ENCODE measurements around the gene NPAS4.
"Not testable (repeated sequence)": the region's sequence is repeated elsewhere in the genome, so short reads cannot be mapped to it uniquely, and the experiment has no call there.

Gene NPAS4

DNA sequence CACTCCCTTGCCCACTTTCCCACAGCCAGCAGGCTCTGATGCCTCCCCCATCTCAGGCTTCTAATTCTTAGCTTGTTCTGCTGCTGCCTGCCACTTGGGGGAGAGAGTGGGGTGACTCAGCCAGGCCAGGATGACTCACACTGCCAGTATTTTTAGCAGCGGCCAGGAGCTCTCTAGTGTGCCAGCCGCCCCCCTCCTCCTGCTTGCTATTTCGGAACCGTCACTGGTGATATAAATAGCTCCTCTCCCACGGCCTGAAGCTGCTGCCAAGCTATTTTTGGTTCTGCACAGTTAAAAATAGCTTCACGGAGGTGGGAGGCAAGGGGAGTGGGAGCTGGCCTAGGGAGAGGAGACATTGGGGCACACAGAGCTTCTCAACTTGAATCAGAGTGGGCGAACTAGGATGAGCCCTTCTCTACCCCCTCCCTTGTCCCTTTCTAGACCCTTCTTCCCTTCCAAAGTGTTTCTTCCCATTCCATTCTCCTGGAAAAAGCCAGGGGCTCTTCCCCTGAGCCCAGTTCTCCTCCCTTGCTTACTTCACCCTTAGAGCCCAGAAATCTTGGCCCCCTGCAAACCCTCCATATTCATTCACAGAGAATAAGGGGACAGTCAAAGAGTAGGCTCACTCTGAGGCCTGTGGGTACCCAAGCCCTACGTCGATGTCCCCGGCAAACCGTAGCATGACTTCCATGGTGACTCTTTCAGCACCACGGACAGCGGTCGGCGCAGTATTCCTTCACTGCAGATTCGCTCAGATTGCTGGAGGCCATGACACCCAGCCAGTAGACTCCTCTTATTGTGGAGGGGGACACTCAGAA lies 2.5 kb upstream of the NPAS4 start:
- peak in 8 of 14 donors; percentile 8 to 93 (median 23) for DNase-seq

GRCh38 chr11:66418986-66419308 lies 1.9 kb upstream of the NPAS4 start:
- DNase-seq, result no peak

DNA sequence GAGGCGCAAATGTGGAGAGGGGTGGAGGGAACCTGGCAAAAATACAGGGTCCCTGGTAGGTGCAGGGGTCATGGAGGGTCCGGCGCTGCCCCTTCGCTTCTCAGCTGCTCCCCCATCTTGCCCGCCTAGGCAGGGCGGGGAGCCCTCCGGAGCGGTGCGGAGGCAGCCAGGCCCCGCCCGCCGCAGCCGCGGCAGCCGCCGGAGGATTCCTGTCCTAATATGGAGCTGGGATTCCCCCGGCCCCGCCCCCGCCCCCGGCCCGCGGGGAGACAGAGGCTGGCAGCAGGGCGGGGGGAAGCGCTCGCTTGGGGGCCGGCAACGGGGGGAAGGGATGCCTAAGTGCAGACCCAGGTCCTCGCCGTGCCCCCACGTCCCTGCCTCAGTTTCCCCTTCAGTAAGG lies 1.0 kb upstream of the NPAS4 start:
- peak in 1 of 14 donors; percentile 41 for DNase-seq

DNA sequence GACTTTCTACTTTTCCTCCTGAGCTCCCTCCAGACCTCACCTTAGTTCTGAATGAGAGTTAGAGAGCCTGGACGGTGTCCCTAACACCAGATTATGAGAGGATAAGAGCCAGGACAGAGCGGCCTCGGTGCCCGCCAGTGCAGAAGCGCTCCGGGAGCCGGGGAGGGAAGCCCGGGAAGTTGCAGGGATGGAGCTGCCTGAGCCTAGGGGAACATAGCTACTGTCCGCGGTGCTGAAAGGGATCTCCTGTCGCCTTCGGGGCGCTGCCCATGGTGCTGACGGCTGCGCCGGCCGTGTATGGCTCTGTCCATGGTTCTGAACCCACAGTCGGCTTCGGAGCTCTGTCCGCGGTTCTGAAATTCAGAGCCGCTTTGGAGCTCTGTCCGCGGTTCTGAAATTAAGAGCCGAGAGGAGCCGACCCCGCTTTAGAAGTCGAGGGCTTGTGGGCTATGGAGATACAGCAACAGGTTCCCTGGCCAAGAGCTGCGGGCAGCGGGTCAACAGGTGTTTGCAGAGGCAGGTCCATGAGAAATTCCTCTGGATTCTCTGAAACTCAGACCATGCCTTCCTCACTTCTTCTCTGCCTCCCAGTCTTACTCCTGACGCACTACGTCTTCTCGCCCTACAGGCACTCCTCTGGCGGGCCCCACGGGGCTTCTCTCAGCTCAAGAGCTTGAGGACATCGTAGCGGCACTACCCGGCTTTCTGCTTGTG lies 814 bp downstream of the NPAS4 start:
- peak in 12 of 14 donors; percentile 35 to 86 (median 74) for DNase-seq

- no peak for DNase-seq
These were observed 5.5 kb downstream of the NPAS4 start for GRCh38 chr11:66426314-66426713.

DNA sequence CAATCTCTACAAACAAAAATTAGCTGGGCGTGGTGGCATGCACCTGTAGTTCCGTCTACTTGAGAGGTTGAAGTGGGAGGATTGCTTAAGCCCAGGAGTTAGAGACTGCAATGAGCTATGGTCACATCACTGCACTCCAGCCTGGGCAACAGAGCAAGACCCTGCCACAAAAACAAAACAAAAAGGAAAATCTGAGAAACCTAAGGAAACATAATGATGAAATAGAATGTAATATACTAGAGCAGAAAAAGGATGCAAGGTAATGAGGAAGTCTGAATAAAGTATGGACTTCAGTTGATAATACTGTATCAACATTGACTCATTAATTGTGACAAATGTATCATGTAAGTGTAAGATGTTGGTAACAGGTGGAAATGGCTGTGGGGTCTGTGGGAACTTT lies 8.1 kb downstream of the NPAS4 start:
- no peak for DNase-seq

DNA sequence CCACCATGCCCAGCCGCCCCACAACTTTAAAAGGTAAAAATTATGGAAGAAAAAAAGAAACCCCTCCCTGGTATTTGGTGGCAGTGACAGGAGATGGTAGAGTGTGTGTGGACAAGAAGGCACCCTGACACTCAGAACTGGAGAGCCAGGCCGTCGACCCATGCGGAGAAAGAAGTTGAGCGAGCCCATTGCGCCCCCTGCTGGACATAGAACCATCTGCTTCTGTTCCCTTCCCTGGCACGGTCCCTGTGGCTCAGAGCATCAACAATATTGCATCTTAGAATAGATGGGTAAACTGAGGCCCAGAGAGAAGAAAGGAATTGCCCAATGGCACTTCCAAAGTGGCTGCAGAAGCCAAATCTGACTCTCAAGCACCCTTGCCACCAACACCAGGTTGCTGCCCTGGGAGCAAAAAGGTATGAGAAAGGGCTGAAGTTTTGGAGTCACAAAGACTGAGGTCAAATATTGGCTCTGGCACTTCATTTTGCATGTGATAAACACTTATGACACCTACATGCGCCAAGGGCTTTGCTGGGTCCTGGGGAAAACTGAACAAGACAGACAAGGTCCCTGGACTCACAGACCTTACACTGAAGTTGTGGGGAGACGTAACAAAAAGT lies 9.3 kb downstream of the NPAS4 start:
- peak in 12 of 14 donors; percentile 2 to 77 (median 28) for DNase-seq

GRCh38 chr11:66431287-66431686 lies 10.5 kb downstream of the NPAS4 start:
- not testable (repeated sequence) for DNase-seq

- DNase-seq, result not testable (repeated sequence)
These were observed 11.1 kb downstream of the NPAS4 start for GRCh38 chr11:66431871-66432329.

GRCh38 chr11:66432597-66432996 lies 11.8 kb downstream of the NPAS4 start:
- DNase-seq, result no peak

DNA sequence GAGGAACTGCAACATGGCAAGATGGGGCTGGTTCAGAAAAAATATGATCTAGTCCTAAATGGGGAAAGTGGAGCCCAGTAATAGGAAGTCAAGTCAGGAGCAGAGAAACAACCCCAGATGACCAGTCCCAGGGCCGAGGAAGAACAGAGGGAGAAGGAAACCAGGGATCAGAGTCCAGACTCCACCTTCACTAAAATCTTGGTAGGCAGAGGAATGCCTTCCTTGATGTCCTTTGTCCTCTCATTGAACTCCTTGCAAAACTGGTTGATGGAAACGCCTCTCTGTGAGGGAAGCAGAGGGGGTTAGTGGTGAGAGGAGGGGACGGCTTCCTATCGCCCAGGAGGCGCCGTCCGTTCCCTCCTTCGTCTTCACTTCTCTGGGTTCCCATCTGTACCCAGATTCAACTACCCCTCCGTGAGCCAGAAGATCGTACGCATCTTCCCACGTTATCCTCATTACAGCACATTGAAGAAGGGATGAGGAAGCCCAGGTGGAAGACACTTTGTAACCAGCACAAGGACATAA lies 17.2 kb downstream of the NPAS4 start:
- DNase-seq, result no peak

DNA sequence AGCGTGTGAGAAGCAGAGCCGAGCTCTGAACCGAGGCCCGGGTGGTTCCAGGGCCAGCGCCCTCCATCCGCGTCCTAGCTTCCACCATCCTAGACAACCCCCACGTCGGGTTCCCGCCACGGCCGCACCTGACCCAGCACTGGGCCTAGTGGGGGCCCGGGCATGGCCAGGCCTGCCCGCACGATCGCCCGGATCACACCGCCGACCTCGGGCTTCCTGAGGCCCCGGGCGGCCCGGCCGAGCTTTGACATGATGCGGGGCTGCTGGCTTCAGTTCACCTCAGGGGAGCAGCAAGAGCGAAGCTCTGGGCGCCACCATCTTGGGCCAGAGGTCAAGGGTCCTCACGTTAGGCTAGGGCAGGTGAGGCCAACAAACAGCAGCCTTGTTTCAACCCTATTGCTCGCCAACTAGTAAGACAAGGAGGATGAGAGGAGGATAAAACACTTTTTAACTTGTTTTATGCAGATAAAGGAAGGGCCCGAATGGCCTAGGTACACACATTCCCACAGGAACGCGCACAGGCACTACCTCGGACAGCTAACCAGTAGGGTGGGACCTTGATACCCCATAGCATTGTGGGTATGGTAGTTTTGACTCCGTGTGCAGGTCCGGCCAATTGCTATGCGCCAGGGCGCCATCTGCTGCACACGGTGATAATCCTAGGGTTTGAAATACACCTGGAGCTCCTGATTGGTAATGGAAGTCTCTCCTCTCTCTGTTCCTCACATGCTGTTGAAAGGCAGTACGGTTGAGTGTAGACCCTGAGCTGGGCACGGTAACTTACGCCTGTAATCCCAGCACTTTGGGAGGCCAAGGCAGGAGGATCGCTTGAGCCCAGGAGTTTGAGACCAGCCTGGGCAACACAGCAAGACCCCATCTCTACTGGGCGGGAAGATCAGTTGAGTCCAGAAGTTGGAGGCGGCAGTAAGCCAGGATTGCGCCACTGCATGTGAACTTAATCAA lies 17.9 kb downstream of the NPAS4 start, which contains the start of gene MRPL11:
Gene MRPL11 (minus strand): TSS at position 345 of the 963 bp plus-strand sequence. CDS start 94 bp downstream, at position 251.
- DNase-seq, result peak; percentile 65 to 97 (median 87)

DNA sequence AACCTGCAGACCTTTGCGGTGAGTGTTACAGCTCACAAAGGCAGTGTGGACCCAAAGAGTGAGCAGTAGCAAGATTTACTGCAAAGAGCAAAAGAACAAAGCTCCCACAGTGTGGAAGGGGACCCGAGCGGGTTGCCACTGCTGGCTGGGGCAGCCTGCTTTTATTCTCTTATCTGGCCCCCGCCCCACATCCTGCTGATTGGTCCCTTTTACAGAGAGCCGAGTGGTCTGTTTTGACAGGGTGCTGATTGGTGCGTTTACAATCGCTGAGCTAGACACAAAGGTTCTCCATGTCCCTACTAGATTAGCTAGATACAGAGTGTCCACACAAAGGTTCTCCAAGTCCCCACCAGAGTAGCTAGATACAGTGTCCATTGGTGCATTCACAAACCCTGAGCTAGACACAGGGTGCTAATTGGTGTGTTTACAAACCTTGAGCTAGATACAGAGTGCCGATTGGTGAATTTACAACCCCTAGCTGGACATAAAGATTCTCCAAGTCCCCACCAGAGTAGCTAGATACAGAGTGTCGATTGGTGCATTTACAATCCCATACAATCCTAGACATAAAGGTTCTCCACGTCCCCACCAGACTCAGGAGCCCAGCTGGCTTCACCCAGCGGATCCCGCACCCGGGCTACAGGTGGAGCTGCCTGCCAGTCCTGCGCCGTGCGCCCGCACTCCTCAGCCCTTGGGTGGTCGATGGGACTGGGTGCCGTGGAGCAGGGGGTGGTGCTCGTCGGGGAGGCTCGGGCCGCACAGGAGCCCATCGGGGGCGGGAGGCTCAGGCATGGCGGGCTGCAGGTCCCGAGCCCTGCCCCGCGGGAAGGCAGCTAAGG lies 19.5 kb downstream of the NPAS4 start:
- not testable (repeated sequence) for DNase-seq

DNA sequence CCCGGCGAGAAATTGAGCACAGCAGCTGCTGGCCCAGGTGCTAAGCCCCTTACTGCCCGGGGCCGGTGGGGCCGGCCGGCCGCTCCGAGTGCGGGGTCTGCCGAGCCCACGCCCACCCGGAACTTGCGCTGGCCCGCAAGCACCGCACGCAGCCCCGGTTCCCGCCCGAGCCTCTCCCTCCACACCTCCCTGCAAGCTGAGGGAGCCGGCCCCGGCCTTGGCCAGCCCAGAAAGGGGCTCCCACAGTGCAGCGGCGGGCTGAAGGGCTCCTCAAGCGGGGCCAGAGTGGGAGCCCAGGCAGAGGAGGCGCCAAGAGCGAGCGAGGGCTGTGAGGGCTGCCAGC lies 20.1 kb downstream of the NPAS4 start:
- not testable (repeated sequence) for DNase-seq

DNA sequence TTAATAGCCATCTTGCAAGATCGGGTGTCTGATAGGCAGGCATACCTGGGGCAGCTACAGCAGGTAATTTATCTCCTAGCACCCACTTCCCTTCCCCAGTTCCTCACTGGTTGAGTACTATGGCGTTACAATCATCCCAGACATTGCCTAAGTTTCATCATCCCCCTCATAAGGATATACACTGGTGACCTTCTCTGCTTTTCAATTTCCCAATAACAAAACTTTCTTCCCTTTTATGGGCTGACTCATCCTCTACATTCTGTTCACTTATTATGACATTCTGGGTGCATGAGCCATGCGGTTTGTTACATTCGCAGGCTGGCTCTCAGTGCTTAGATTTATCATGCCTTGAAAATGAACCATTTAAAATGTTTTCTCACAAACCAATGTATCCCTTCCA lies 22.8 kb downstream of the NPAS4 start:
- DNase-seq, result no peak

DNA sequence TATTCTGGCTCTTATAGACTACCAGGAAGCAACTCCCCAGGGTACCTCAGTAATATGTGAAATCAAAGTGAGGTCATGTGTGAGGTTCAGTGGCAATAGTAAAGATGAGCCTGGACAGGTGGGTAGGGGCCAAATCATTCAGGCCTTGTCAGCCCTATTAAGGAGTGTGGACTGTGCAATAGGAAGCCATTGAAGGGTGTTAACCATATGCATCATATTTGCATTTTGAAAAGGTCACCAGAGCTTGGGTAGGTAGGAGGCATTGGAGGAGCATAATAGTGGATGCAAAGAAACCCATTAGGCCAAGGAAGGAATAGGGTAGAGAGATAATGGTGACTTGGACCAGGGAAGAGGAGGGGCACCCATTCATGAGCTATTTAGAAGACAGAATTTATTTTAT lies 26.2 kb downstream of the NPAS4 start:
- DNase-seq, result no peak

DNA sequence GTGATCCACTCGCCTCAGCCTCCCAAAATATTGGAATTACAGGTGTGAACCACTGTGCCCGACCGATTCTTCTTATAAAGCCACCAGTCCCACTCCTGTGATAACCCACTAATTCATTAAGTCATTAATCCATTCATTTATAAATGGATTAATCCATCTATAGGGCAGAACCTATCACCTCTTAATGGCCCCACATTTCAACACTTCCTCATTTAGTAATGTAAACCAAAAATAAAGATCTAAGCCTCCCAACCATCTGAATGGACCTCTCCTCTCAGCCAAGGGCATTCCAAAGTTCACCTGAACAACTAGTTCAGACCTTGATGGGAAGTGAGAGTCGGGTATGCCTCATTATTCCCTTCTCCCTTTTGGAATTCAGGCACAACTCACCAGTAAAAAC lies 27.7 kb downstream of the NPAS4 start:
- DNase-seq, result no peak

DNA sequence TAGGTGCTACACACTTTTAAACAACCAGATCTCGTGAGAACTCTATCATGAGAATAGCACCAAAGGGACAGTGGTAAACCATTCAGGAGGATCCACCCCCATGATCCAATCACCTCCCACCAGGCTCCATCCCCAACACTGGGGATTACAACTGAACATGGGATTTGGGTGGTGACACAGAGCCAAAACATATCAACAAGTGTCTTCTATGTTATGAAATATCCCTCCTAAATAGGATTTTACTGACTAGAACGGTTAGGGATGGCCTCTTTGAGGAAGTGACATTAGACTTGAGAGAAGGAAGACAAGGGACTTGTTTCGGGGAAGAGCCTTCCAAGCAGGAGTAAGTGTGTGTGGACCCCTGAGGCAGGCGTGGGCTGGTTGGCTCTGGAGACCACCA lies 29.7 kb downstream of the NPAS4 start:
- no peak for DNase-seq

DNA sequence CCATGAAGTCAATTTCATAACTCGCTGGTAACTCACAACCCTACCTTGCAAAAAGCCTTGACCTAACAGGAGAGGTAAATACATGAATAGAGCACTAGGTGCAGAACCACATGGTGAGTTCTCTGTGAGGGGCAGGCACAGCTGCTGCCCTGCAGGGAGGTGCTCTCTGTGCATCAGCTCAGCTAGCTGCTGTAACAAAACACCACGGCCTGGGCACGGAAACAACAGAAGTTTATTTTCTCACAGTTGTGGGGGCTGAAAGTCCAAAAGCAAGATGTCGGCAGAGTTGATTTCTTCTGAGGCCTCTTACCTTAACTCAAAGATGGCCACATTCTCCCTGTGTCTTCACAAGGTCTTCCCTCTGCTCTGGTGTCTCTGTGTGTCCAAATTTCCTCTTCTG lies 30.8 kb downstream of the NPAS4 start:
- DNase-seq, result no peak

DNA sequence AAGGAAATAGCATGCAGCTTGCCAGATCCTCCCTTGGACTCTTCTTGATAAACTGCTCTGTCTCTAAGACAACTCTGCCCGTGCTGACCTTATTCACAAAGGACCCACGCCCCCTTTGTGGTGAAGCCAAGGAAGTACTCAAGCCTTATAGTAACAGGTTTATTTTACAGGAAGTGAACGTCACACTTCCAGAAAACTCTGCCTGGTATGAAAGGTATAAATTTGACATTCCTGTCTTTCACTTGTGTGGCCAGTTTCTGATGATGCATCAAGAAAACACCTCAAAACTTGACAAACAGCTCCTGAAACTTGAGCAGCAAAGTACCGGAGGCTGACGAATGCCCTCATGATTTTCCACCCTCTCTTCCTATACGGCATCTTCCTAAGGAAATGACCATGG lies 33.4 kb downstream of the NPAS4 start:
- DNase-seq, result no peak

- no peak for DNase-seq
These were observed 34.0 kb downstream of the NPAS4 start for GRCh38 chr11:66454828-66455227.
